Omental fat pad (tissue), 4 donors: Measurements from ENCODE around the gene RASSF1. TPM values are rescaled to one million over a fixed set of nuclear protein-coding genes. Genes with fewer than 3 reads are reported as not detected.

Source experiments
- ATAC-seq: fragments of 150-250 bp; one replicate; pipeline ENCODE4 v1.9.1; 2016; ENCODE audit warnings: mild to moderate bottlenecking, moderate library complexity; ENCODE audit not compliant: low FRiP score
- DNase-seq: peaks from one replicate; pipeline ENCODE4 v3.0.0-alpha.2; 2019; ENCODE audit warnings: low spot score
- CTCF ChIP-seq, 3 donors: fragments of 450-650 bp; IDR thresholded peaks; one replicate each; pipeline ENCODE4 v1.5.1; 2016 to 2017; ENCODE audit warnings: antibody characterized with exemption in 3 of 3, mild to moderate bottlenecking in 3 of 3, moderate library complexity in 2 of 3
- total RNA-seq, 4 donors: library from RNA; depleted of rRNA; stranded (reverse); fragments of >200 nt; gene quantifications; one replicate each; pipeline ENCODE4 v1.1.0, GENCODE V29; 2016

Gene RASSF1
- total RNA-seq, 4 donors from 2014 or later, result 42.1 to 82.0 (median 53.3) TPM

GRCh38 chr3:50296721-50297383, 43.8 kb downstream of the RASSF1 start:
- DNase-seq (no peak), ATAC-seq (no peak)
- no peak for TF ChIP-seq CTCF (IDR thresholded peaks at IDR 0.05)

- DNase-seq (no peak), ATAC-seq (no peak)
Measured at GRCh38 chr3:50295553-50296431, 44.8 kb downstream of the RASSF1 start.

GRCh38 chr3:50294492-50295403, 45.9 kb downstream of the RASSF1 start:
- no peak for TF ChIP-seq CTCF (IDR thresholded peaks at IDR 0.05)
- DNase-seq (no peak), ATAC-seq (no peak)

More at GRCh38 chr3:50295553-50296431, 44.8 kb downstream of the RASSF1 start:
- TF ChIP-seq CTCF (IDR thresholded peaks at IDR 0.05), result no peak

- ATAC-seq (no peak), DNase-seq (no peak)
- no peak for TF ChIP-seq CTCF (IDR thresholded peaks at IDR 0.05)
Measured at GRCh38 chr3:50294089-50294488, 46.5 kb downstream of the RASSF1 start.

GRCh38 chr3:50293079-50293801, 47.4 kb downstream of the RASSF1 start:
- TF ChIP-seq CTCF (IDR thresholded peaks at IDR 0.05), result no peak
- DNase-seq (no peak), ATAC-seq (no peak)
